ENCODE results near the gene ZNF81.
A peak's percentile ranks its signal among the peaks of the same experiment; 100 is the strongest.

Gene ZNF81

DNA sequence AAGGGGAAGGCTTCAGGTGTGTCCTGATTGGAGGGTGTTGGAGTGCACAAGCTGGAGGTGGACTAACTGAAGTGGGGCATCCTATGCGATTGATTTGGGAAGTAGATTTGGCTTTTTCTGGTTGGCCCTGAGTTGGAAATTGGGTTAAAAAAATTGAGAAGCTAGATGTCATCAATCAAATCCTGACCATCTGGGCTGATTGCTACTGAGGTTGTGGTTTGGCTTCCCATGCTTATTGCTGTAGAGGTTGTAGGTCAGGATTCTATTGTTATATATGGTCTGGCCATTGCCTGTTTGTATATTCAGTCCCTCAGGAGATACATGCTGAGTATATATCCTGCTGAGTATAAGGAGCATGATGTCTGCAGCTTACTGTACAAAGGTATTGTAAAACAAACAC, 7.7 kb upstream of the ZNF81 start:
- H3K4me3 ChIP-seq (ENCODE audit: low read depth, low read length): no peak overlapping the region
- TF ChIP-seq, protein P1, sequence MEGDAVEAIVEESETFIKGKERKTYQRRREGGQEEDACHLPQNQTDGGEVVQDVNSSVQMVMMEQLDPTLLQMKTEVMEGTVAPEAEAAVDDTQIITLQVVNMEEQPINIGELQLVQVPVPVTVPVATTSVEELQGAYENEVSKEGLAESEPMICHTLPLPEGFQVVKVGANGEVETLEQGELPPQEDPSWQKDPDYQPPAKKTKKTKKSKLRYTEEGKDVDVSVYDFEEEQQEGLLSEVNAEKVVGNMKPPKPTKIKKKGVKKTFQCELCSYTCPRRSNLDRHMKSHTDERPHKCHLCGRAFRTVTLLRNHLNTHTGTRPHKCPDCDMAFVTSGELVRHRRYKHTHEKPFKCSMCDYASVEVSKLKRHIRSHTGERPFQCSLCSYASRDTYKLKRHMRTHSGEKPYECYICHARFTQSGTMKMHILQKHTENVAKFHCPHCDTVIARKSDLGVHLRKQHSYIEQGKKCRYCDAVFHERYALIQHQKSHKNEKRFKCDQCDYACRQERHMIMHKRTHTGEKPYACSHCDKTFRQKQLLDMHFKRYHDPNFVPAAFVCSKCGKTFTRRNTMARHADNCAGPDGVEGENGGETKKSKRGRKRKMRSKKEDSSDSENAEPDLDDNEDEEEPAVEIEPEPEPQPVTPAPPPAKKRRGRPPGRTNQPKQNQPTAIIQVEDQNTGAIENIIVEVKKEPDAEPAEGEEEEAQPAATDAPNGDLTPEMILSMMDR (IDR thresholded peaks at IDR 0.05; ENCODE audit: low read depth, low read length): no peak
- in situ Hi-C loops (cut with HindIII; ENCODE audit: low sequenced_read_pairs): no loop called here
- no peak for DNase-seq (ENCODE audit: low read depth, low spot score)

DNA sequence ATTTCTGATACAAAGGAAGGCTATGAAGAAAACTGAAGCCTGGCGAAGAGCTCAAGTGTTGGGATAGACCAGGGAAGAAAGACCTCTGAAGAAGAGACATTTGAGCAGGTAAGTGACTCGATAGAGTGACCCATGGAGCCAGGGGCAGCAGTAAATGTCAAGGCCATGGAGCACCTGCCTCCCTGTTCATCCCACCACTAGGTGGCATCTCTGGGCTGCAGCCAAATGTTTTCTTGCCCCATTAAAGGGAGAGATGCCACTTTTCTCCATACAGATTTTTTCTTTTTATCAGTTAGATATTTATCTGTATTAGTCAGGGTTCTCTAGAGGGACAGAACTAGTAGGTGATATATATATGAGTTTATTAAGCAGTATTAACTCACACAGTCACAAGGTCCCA, 4.9 kb upstream of the ZNF81 start:
- TF ChIP-seq, protein P1 (IDR thresholded peaks at IDR 0.05; ENCODE audit: low read depth, low read length): peak; percentile 57
- in situ Hi-C loops (cut with HindIII; ENCODE audit: low sequenced_read_pairs): no loop called here
- H3K4me3 ChIP-seq (ENCODE audit: low read depth, low read length): no peak overlapping the region
- DNase-seq (ENCODE audit: low read depth, low spot score): no peak

DNA sequence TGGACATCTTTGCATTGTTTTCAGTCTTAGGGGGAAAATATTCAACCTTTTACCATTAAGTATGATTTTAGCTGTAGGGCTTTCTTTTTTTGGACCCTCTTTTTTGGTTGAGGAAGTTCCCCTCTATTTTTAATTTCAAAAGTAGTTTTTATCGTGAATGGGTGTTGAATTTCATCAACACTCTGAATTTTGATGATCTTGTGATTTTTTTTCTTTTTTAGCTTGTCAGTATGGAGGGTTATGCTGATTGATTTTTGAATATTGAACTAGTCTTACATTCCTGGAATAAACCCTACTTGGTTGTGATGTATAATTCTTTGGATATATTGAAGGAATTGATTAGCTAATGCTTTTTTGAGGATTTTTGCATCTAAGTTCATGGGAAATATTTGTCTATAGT, 1.7 kb downstream of the ZNF81 start:
- DNase-seq (ENCODE audit: low read depth, low spot score): no peak
- in situ Hi-C loops (cut with HindIII; ENCODE audit: low sequenced_read_pairs): no loop called here
- H3K4me3 ChIP-seq (ENCODE audit: low read depth, low read length): no peak overlapping the region
- TF ChIP-seq, protein P1 (IDR thresholded peaks at IDR 0.05; ENCODE audit: low read depth, low read length): no peak

DNA sequence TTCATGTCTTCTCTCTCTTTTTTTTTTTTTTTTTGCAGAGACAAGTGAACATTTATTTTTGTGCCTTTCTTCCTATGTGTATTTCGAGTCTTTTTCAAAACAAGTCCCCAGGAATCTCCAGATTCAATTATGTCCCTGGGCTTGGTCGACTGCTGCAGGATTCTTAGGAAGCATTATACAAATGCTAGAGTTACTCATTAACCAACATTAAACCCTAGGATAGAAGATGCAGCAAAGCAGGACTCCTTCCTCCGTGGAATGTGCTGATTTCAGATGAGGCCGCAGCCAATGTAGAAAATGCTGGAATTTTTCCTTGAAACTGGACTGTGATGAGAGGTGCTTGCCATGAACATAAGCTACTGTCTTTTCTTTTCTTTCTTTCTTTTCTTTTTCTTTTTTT, 3.4 kb downstream of the ZNF81 start:
- no peak overlapping the region for H3K4me3 ChIP-seq (ENCODE audit: low read depth, low read length)
- TF ChIP-seq, protein P1 (IDR thresholded peaks at IDR 0.05; ENCODE audit: low read depth, low read length): no peak
- in situ Hi-C loops (cut with HindIII; ENCODE audit: low sequenced_read_pairs): no loop called here
- no peak for DNase-seq (ENCODE audit: low read depth, low spot score)

DNA sequence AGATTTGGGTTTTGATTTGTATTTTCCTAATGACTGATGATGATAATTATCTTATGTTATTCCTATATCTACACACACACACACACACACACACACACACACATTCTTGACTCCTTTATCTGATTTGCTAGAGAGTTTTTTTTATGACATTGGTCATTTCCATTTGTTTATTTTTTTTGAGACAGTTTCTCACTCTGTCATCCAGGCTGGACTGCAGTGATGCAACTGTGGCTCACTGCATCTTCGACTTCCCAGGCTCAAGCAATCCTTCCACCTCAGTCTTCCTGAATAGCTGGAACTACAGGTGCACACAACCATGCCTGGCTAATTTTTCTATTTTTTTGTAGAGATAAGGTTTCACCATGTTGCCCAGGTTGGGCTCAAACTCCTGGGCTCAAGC, 6.7 kb downstream of the ZNF81 start:
- H3K4me3 ChIP-seq (ENCODE audit: low read depth, low read length): no peak overlapping the region
- TF ChIP-seq, protein P1 (IDR thresholded peaks at IDR 0.05; ENCODE audit: low read depth, low read length): no peak
- no peak for DNase-seq (ENCODE audit: low read depth, low spot score)
- in situ Hi-C loops (cut with HindIII; ENCODE audit: low sequenced_read_pairs): no loop called here

DNA sequence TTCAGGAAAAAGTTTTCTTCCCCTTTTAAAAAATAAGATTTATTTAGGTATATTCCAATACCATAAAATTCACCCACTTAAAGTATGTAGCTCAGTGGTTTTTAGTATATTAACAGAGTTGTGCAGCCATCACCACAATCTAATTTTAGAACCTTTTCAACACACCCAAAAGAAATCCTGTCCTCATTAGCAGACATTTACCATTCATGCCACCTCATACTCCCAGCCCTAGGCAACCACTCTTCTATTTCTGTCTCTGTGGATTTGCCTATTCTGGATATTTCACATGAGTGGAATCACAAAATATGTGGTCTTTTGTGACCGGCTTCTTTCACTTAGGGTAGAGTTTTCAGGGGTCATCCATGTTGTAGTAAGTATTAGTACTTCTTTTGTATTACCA, 7.4 kb downstream of the ZNF81 start:
- TF ChIP-seq, protein P1 (IDR thresholded peaks at IDR 0.05; ENCODE audit: low read depth, low read length): no peak
- H3K4me3 ChIP-seq (ENCODE audit: low read depth, low read length): no peak overlapping the region
- in situ Hi-C loops (cut with HindIII; ENCODE audit: low sequenced_read_pairs): no loop called here
- DNase-seq (ENCODE audit: low read depth, low spot score): no peak

DNA sequence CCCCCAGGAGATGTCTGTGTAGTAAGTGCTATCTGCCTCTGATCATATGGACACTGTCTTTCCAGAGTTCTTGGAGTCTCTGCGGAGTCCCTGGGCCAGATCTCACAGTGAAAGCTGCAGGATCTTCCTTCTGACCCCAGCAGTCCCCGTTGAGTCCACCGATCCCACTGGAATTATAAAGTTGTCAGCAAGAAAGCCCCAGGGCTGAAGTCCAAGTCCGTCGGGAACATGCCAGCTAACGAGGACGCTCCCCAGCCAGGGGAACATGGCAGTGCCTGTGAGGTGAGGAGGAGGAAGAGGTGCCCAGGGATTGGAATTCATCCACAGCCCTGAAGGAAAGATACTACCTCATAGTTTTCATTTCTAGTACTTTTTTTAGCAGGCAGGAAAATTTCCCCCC, 9.3 kb downstream of the ZNF81 start:
- no peak for DNase-seq (ENCODE audit: low read depth, low spot score)
- no peak overlapping the region for H3K4me3 ChIP-seq (ENCODE audit: low read depth, low read length)
- in situ Hi-C loops (cut with HindIII; ENCODE audit: low sequenced_read_pairs): no loop called here
- TF ChIP-seq, protein P1 (IDR thresholded peaks at IDR 0.05; ENCODE audit: low read depth, low read length): no peak

Measured in astrocyte of the spinal cord (primary cell).